Measurements from ENCODE around the gene SLC30A7. TPM values are rescaled to one million over a fixed set of nuclear protein-coding genes. Genes with fewer than 3 reads are reported as not detected.

Gene SLC30A7
- total RNA-seq, 1 donor from 2014 or later: 56.6 TPM

DNA sequence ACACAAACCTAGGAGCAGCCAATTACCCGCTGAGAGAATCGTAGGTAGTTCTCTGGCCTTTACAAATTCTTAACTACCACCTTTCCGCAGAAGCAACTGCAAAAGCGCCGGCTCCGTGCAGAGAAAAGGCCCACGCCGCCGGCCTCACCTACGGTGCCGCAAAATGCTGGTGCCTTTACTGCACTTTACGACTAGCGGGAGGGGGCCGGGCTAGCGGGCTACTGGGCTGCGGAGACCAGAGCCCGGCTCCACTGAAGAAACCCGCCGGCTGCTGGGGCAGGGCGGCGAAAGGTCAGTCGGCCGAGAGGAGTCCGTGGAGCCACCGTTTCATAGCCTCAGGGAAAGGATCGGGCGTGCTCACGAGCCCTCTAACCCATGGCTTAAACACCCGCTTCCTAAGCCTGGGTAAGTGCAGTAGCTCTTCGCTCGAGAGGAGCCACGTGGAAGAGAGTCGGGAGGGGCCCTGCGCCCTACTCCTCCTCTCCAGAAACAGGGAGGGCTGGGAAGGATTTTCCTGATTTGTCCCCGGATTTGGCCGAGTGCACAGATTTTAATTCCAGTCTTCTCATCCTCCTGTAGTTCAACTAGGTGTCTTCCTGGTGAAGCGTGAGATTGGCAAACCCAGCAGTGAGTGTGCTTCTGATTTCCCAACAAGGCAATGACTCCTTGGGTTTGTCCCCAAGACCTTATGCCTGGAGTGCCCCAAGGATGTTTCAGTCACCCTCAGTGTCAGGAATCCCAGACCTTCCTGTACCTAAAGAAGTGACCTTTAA, 130.0 kb downstream of the SLC30A7 start, which contains the start of gene DPH5:
Gene DPH5 (minus strand): TSS at position 128 of the 773 bp plus-strand sequence. CDS start 341 bp downstream, outside the sequence.
- Histone ChIP-seq H2AFZ (ENCODE audit: low read depth, low read length) (peak within 1 kb of the TSS; percentile 90), H3K4me2 (ENCODE audit: low read length) (peak within 1 kb of the TSS; percentile 90), H3K27me3 (ENCODE audit: insufficient read depth, low read length) (no peaks in the 10 kb centered on the region), H3K36me3 (ENCODE audit: insufficient read depth, low read length) (peaks cover 4% of the 10 kb centered on the region), H3K27ac (ENCODE audit: low read depth, low read length) (peak within 1 kb of the TSS; percentile 82), H4K20me1 (ENCODE audit: insufficient read depth, low read length) (no peaks in the 10 kb centered on the region), H3K4me1 (ENCODE audit: insufficient read depth, low read length) (peaks cover 4% of the 10 kb centered on the region), H3K4me3 (ENCODE audit: insufficient read depth, low read depth, low read length) (peak within 1 kb of the TSS; percentile 87), H3K9me3 (ENCODE audit: insufficient read depth, low read depth, low read length) (no peaks in the 10 kb centered on the region), H3K79me2 (ENCODE audit: insufficient read depth, low read length) (peaks cover 39% of the 10 kb centered on the region), H3K9ac (ENCODE audit: low read length) (peak within 1 kb of the TSS; percentile 90)
- H3K4me1 Mint-ChIP-seq (ENCODE audit: low read depth, unreplicated experiment): peaks cover 7% of the 10 kb centered on the region
- peak within 1 kb of the TSS; percentile 94 for H3K4me3 Mint-ChIP-seq (ENCODE audit: unreplicated experiment)
- TF ChIP-seq, protein P1, sequence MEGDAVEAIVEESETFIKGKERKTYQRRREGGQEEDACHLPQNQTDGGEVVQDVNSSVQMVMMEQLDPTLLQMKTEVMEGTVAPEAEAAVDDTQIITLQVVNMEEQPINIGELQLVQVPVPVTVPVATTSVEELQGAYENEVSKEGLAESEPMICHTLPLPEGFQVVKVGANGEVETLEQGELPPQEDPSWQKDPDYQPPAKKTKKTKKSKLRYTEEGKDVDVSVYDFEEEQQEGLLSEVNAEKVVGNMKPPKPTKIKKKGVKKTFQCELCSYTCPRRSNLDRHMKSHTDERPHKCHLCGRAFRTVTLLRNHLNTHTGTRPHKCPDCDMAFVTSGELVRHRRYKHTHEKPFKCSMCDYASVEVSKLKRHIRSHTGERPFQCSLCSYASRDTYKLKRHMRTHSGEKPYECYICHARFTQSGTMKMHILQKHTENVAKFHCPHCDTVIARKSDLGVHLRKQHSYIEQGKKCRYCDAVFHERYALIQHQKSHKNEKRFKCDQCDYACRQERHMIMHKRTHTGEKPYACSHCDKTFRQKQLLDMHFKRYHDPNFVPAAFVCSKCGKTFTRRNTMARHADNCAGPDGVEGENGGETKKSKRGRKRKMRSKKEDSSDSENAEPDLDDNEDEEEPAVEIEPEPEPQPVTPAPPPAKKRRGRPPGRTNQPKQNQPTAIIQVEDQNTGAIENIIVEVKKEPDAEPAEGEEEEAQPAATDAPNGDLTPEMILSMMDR (IDR thresholded peaks at IDR 0.05; ENCODE audit: insufficient read depth, low read depth, low read length): no peak
- no peak for TF ChIP-seq EZH2 (IDR thresholded peaks at IDR 0.05; ENCODE audit: insufficient read depth, low read length)
- no peaks in the 10 kb centered on the region for H3K36me3 Mint-ChIP-seq (ENCODE audit: low read depth, unreplicated experiment)
- no peak for FAIRE-seq
- peak; percentile 95 for DNase-seq (ENCODE audit: low read depth)
- H3K27me3 Mint-ChIP-seq (ENCODE audit: low read depth, unreplicated experiment): no peaks in the 10 kb centered on the region
- peak within 1 kb of the TSS; percentile 73 for H3K27ac Mint-ChIP-seq (ENCODE audit: unreplicated experiment)
- no peaks in the 10 kb centered on the region for H3K9me3 Mint-ChIP-seq (ENCODE audit: unreplicated experiment)

DNA sequence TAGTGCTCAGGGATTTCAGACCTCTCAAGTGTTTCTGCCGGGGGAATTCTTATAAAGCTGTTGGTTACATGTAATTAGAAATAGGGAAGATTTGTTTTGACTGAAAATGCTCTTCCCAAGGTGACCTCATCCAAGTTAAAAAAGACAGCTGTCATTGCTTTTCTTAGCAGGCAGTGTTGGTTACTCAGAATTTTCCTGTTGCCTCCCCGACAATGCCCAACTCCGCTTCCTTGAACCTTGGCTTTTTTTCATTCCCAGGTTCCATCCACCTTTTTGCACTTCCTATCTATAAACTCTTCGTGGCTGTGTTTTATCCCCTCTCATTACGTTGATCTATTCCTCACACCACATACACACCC, 130.5 kb downstream of the SLC30A7 start:
- H3K9me3 Mint-ChIP-seq (ENCODE audit: unreplicated experiment): no peaks in the 10 kb centered on the region
- no peaks in the 10 kb centered on the region for H3K36me3 Mint-ChIP-seq (ENCODE audit: low read depth, unreplicated experiment)
- peak overlapping the region; percentile 82 for H3K27ac ChIP-seq (ENCODE audit: low read depth, low read length)
- no peaks in the 10 kb centered on the region for H3K27me3 ChIP-seq (ENCODE audit: insufficient read depth, low read length)
- H3K4me3 ChIP-seq (ENCODE audit: insufficient read depth, low read depth, low read length): peak overlapping the region; percentile 87
- no peak for TF ChIP-seq EZH2 (IDR thresholded peaks at IDR 0.05; ENCODE audit: insufficient read depth, low read length)
- TF ChIP-seq, protein P1 (IDR thresholded peaks at IDR 0.05; ENCODE audit: insufficient read depth, low read depth, low read length): no peak
- H4K20me1 ChIP-seq (ENCODE audit: insufficient read depth, low read length): no peaks in the 10 kb centered on the region
- peak overlapping the region; percentile 90 for H2AFZ ChIP-seq (ENCODE audit: low read depth, low read length)
- peaks cover 4% of the 10 kb centered on the region for H3K36me3 ChIP-seq (ENCODE audit: insufficient read depth, low read length)
- peaks cover 7% of the 10 kb centered on the region for H3K4me1 Mint-ChIP-seq (ENCODE audit: low read depth, unreplicated experiment)
- H3K9ac ChIP-seq (ENCODE audit: low read length): peak overlapping the region; percentile 90
- peak overlapping the region; percentile 90 for H3K4me2 ChIP-seq (ENCODE audit: low read length)
- peak; percentile 73 for FAIRE-seq
- no peaks in the 10 kb centered on the region for H3K9me3 ChIP-seq (ENCODE audit: insufficient read depth, low read depth, low read length)
- H3K27ac Mint-ChIP-seq (ENCODE audit: unreplicated experiment): peak overlapping the region; percentile 73
- no peaks in the 10 kb centered on the region for H3K27me3 Mint-ChIP-seq (ENCODE audit: low read depth, unreplicated experiment)
- peak overlapping the region; percentile 94 for H3K4me3 Mint-ChIP-seq (ENCODE audit: unreplicated experiment)
- no peak for DNase-seq (ENCODE audit: low read depth)
- H3K4me1 ChIP-seq (ENCODE audit: insufficient read depth, low read length): peaks cover 4% of the 10 kb centered on the region
- peaks cover 39% of the 10 kb centered on the region for H3K79me2 ChIP-seq (ENCODE audit: insufficient read depth, low read length)
